HG03045 (cell line): Measurements from ENCODE around the gene TMEM179.

Experiments used
- ATAC-seq: cut with Tn5 transposase; IDR thresholded peaks from one replicate; pipeline ENCODE4 v1.9.1; 2021; ENCODE audit warnings: mild to moderate bottlenecking, moderate library complexity; ENCODE audit not compliant: unreplicated experiment

Gene TMEM179

DNA sequence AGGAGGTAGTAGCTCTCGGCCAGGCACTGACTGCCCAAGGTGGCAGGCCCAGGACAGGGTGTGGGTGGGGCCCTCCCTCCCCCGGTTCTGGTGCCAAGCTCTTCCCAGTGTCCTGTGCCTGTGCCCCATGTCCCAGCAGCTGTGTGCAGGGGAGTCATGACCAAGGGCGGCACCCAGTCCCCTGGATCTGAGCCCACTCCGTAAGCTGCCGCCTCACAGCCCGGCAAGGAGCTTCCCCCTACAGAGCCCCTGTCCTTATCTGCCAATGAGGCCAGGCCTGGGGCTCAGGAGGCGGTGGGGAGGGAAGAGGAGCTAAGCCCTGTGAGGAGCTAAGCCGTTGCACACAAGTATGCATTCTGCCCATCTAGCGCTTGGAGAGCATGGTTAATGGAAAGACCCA lies 30.6 kb downstream of the TMEM179 start:
- ATAC-seq = no peak

DNA sequence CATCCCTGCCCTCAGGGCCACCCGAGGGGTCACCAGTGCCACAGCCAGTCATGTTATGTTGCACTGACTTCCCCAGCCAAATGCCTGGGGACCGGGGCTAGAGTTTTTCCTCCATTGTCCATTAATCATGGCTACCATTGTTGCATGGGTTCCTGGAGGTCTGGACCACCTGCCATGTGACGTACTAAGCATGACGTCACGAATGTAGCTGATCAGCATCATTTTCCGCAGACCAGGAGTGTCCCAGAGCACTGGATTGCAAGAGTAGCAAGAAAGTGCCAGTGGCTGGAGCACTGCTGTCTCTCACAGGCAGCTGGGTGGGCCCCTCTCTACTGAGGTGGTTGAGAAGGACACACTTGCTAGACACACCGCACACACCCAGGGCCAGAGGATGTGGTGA lies 31.9 kb downstream of the TMEM179 start:
- ATAC-seq = no peak

DNA sequence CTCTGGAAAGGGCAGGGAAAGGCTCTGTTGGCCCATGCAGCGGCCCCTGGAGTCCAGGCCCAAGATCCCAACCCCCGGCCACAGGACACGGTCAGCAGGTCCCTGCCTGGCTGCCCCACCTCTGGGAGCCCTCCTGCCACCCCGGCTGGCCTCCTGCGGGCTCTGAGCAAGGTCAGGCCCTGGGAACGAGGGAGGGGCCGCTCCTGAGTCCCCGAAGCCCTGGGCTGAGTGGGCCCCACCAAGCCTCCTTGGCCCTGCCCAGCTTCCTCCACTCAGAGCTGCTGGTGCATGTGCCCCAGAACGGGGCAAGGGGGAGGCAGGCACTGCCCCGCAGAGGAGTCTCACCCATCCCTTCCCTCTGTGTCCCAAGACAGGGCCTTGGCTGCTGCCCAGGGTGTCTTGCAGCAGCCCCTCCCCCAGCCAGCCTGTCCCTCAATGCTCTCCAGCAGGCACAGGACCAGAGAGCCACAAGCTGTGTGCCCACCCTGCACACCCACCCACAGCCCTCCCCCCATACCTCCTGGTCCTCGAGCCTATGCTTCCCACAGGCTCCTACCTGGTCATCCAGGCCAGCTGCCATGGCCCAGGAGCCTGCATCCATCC lies 32.4 kb downstream of the TMEM179 start:
- ATAC-seq = no peak

DNA sequence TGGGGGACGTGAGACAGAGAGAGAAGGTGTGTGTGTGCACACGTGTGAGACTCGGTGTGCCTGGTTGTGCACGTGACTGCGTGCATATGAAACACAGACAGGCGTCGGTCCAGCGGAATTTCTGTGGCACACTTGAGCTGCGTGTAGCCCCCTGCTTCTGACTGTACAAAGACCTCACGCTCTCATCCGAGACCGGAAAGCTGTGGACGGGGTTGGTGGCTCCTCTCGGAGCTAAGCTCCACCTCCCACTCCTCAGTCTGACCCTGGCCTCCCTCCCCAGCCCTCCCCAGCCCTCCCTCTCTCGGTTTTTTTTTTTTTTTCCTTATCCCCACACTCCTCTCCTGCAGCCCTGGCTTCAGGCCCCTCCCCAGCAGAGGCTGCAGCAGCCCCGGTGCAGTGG lies 33.3 kb downstream of the TMEM179 start:
- ATAC-seq = no peak

DNA sequence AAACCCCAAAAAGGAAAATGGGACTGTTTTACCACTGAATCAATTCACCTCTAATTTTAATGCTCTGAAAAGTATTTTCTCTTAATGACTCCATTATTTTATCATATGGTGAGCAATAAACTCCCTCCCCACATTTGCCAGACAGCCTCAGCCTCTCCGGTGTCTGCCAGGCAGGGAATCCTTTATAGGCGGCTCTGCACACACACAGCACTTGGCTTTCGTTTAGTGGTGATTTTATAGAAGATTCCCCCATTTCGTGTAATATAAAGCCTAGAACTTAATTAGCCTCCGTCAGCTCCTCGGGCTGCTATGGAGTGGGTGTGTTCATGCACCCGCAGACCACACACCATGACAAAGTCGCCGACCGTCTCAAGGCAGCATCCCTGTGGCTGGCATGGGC lies 35.1 kb downstream of the TMEM179 start:
- ATAC-seq = no peak

DNA sequence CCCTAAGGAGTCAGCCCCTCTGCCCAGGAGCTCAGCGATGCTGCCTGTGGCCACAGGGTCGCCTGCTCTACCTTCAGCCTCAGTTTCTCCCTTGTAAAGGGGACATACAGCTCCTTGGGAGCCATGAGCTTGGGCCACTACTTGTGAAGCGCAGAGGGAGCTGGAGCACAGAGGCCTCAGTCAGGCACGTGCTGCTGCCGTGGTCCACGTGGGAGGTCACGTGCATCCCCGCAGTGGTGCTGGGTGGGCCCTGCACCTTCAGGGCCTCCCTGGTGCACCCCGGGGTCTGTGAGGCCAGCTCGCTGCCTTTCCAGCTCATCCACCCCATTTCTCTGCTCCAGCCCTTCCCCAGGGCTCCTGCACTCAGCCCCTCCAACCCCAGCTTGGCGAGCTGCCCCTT lies 36.0 kb downstream of the TMEM179 start:
- ATAC-seq = no peak

DNA sequence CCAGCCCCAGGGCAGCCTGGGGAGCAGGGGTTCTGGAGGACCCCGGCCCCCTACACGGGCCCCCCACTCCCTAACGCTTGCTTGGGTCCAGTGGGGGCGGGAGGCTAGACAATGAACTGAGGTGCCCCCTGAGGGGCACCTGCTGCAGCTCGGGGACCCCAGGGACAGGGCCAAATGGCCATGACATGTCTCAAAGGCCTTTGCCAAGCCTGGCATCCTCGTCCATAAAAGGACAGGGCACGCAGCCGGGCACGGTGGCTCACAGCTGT lies 36.7 kb downstream of the TMEM179 start:
- ATAC-seq = no peak

DNA sequence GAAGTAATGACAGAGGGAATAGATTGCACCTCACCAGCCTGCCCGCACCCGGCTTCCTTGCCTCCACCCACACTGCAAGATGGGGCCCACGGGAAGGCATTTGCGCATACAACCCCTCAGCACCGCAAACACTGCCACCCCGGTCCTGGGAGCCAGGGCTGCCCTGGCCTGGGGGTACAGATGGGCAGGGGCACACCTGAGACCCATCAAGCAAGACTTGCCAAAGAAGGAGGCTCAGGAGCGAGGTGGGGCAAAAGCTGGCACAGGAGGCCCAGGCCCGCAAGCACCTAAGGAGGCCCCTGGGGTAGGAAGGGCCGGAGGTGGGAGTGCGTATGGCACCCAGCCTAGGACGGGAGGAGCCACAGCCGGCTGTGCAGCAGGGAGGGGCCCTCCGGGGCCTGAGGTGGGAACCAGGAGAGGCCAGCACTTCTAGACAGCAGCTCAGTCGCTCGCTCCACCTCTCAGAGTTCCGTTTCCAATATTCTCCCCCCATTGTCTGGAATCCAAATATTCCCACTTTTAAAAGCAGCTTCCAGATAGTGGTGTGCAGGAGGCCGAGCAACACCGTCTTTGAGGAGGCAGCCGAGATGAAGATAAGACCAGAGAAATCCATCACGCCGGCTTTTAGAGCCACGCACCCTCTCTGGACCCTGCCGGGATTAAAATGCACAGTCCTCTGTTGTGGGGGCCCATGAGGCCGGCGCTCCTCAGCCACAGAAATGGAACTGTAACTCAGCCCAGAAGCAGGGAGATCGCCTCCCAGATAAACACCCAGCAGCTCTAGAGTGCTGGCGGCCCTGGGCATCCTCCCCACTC lies 37.2 kb downstream of the TMEM179 start:
- no peak for ATAC-seq

DNA sequence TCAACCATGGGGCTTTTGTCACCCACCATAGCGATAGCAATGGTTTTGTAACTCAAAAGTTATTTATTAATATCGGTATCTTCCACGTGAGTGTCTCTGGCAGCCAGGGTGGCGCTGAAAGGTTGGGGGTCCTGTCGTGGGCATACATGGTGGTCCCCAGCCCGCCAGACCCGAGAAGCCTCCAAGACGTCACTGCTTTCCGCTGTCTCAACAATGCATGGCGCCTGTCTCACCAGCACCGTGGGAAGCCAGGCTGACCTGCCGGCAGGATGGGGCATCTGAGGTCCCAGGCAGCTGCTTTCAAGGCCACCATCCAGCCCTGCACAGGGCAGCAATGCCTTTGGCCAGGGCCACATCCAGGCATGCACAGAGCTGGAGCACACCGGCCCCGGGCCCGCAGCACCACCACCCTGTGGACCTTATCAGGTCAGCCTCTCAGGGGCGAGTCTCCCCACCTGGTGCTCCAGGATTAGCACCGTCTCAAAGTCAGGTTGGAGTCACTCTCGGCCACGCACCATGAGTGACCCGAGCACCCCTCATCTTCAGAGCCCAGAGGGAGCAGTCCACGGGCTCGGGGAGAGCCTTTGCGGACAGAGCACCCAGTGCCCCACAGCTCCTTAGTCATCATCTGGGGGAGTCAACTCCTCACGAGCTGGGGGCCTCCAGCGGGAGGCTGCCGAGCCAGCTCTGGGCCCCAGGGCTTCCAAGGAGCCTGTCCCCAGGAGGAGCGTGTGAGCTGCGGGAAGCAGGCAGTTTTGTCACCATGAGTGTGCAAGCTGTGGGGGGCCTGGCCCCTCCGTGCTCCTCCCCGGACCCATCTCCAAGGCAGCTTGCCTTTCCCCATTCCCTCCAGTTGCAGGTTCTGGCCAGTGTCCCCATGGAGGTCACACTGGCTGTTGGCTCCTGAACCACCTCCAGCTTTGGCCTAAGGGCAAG lies 39.6 kb downstream of the TMEM179 start:
- ATAC-seq = no peak

DNA sequence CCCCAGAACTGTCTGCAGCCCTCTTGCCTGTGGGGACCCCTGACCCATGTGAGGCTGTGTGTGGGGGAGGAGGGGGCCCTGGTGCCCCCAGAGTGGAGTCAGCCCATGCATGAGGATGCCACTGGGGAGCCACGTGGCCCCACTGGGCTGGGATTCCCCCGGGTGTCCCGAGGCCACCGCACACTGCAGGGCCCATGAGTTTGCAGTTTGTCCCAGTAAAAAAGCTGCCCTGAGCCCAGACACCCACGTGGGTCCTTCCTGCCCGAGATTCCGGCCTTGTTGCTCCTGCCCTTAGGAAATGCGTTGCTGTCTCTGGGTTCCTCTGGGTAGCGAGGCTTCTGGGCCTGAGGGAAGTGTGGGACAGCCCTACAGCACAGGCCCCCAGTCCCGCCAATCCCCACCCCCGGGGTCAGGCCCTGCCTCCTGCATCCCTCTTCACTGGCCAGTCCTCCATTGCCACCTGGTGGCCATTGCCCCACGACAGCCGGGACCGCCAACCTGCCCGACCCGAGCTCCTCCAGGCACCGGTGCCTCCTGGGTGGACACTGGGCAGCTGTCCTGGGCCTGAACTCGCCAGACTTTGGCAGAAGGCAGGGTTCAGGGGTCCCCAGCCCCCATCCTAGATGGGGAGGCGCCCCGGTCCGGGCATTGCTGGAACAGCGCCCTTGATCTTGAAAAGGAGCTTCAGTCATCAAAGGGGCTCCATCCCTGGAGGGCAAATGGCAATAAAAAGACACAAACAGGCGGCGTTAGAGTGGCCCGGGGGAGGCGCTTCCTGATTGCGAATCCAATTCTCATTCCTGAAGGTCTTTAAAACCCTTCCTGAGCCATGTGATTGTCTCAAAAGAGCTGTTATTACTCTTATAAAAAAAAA lies 40.6 kb downstream of the TMEM179 start:
- ATAC-seq = no peak

DNA sequence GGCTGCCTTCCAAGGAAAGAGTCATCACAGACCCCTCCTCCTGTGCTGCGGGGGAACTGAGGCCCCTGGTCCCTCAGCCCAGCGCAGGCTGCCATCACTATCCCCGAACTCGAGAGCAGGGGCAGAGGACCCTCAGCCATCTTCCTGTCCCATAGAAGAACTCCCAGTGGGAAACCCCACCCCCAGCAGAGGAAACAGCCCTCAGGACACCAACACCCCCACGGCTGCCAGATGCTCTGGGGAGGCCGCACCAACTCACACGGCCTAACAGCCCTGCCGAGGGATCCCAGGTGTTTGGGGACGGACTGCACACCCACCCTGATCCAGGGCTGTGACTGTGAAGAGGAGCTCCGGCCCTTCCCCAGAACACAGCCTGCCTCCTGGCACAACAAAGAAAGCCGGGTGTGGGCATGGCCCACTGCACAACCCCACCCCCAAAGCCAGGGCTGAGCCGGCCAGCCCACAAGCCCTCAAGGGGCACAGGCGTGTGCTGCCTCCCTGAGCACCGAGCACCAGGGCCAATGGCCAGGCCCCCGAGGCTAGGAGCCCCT lies 41.3 kb downstream of the TMEM179 start:
- no peak for ATAC-seq

DNA sequence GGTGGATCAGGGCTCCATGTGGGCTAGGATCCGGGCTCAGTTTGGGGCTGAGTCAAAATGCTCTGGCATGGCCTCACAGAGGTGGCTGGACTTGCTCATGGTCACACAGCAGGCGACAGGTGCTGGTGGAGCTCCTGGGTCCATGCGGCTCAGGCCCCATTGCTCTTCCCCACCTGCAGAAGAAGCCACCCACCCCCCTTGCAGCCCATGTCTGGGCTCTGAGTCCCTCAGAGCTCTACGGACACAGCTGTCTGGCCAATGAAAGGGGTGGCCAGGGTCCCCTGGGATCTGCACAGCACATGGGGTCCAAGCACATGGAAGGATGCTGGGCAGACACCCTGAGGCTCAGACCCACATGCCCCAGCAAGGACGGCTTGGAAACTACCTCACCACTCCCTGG lies 42.0 kb downstream of the TMEM179 start:
- no peak for ATAC-seq

DNA sequence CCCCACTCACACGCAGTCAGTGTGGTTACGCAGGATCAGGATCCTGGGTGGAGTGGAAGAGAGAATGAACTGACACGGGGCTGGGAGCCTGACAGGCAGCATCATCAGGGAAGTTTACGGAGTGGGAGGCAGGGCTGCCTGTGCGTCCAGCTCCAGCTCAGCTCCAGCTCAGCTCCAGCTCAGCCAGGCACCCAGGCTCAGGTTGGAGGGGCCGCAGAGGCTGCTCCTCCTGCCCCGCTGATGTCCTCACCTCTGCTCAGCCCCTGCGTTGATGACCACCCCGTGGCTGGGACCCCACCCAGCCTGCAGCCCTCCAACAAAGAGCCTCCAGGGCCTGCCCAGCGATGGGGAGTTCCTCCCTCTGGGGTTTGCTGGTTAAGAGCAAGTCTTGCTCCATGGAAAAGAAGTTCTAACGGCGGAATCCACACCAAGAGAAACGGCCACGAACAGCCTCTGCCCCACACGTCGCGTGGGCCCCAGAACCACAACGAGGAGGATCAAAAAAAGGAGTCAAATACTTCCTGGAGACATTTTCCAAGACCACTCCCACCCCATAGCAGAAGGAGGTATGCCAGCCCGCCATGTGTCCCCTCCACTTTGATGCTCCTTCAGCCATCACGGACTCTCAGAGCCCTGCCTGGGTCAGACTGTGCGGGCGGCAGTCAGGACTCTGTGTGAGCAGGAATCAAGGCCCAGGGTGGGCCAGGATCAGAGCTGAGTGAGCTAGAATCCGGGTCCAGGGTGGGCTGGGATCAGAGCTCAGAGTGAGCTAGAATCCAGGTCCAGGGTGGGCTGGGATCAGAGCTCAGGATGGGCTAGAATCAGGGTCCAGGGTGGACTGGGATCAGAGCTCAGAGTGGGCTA lies 42.7 kb downstream of the TMEM179 start:
- no peak for ATAC-seq

DNA sequence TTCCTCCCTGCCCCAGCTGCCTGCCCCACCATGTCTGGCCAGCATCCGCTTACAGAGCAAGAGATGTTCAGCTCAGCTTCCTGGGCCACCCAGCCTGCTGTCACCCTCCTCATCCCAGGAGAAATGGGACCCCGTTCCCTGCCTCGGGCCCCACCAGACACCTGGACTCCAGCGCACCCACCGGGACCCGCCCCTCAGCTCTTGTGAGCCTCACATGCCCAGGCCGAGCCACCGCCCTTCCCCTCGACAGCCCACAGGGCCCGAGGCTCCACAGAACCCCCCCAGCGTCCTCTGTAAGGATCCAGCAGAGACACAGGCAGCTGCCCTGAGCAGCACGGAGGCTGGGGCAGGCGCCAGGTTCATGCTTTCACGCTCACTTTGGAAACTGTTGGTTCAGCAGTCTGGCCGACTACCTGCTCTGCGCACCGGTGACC lies 43.4 kb downstream of the TMEM179 start:
- no peak for ATAC-seq

DNA sequence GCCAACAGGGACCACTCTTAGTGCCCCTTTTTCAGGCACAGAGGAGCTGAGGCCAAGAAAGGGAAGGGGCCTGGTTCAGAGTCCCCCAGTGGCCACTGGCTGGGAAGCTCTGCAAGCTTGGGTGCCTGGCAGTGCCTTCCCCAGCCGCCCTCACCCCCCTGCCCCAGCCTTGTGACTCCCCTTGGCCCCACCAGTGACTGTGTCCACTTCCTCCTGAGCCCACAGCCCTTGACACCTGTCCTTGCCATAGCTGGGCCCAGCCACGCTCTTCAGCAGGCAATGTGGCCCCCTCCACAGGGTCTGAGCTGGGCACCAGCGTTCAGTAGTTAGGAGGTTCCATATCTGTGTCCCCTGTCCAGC lies 44.0 kb downstream of the TMEM179 start:
- ATAC-seq = no peak

DNA sequence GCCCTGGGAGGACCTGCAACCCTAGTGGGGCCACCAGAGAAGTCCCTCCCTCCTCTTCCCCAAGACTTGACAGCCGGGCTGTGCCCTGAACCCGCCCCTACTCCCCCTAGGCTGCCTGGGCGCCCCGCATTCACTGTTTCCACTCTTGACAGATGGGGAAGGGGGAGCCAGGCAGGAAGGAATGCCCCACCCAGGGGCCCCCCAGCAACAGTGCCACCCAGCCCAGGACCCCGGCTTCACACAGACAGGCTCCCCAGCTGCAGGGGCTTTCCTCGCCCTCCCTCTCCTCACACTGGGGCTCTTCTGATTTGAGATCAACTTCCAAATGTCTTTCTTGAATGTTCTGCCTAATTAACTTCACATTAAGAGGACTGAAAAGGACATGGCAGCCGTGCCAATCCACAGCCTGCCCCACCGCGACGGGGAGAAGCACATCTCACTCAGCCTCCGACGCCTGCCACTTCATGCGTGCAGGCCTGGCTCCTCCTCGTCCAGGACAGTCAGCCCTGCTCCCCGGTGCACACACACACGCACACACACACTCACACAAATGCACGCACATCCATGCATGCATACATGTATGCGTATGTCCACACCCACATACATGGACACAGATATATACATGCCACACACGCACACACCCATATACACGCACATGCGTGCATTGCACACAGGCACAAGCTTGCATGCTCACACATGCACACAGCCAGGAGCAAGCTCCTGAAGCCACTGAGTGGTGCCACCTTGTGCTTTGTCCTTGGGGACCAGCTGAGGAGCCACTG lies 44.6 kb downstream of the TMEM179 start:
- no peak for ATAC-seq

DNA sequence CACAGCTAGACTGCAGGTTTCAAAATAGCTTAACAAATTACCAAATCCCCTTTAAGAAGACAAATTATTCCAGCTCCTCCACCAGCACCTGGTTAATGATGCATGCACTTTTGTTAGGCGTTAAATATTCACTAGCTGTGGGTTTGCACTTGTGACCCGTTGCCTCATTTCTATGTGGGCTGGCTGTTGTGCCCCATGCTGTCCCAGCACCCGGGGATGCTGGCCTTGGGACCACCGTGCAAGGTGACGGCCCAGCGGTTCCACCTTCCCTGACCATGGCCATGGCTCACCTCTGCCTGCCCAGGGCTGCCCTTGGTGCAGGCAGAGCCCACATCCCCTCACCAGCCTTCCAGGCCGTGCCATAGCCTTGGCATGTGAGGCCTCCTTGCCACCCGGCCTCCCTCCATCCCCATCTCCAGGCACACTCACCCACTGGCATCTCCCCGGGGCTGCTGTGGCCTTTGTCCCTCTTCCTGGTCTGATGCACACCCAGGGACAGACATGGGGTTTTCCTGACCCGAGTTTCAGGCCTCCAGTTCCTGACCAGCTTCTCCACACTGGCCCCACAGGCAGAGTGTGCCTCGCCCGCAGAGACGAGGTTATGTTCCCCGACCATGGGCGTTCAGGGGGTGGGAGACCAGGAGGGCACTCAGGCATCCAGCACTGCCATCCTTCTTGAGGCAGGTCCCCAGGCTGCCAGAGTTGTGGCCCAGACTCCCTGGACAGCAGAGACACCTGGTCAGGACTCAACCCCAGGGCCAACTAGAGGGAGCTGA lies 45.4 kb downstream of the TMEM179 start:
- no peak for ATAC-seq
